ENCODE measurements around the gene TMEM120B.

DNA sequence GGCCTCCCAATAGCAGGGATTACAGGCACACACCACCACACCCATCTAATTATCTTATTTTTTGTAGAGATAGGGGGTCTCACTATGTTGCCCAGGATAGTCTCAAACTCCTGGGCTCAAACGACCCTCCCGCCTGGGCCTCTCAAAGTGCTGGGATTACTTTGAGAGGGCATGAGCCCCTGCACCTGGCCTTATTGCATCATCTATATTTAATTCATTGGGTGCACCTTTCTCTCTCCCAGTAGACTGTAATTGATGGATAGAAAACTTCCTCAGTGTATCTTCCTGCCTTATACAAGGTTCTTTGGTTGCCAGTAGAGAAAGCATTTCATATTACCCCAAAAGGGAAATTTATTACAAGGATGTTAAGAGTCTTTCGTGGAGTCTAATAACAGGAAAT is 34.2 kb upstream of the TMEM120B start:
- TF ChIP-seq, protein P1, sequence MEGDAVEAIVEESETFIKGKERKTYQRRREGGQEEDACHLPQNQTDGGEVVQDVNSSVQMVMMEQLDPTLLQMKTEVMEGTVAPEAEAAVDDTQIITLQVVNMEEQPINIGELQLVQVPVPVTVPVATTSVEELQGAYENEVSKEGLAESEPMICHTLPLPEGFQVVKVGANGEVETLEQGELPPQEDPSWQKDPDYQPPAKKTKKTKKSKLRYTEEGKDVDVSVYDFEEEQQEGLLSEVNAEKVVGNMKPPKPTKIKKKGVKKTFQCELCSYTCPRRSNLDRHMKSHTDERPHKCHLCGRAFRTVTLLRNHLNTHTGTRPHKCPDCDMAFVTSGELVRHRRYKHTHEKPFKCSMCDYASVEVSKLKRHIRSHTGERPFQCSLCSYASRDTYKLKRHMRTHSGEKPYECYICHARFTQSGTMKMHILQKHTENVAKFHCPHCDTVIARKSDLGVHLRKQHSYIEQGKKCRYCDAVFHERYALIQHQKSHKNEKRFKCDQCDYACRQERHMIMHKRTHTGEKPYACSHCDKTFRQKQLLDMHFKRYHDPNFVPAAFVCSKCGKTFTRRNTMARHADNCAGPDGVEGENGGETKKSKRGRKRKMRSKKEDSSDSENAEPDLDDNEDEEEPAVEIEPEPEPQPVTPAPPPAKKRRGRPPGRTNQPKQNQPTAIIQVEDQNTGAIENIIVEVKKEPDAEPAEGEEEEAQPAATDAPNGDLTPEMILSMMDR (IDR thresholded peaks at IDR 0.05; ENCODE audit: low read depth, low read length): no peak
- no peak for TF ChIP-seq EZH2phosphoT487 (IDR thresholded peaks at IDR 0.05; ENCODE audit: low read depth)

All from OCI-LY3 (cell line).